ENCODE measurements around the gene ITGA2.

The ITGA2 gene

GRCh38 chr5:53055365-53055764, 66.2 kb downstream of the ITGA2 start:
- DNase-seq (ENCODE audit: low read depth in 2 of 3, low spot score in 1 of 3), result no peak

GRCh38 chr5:53059281-53059680, 70.1 kb downstream of the ITGA2 start:
- DNase-seq (ENCODE audit: low read depth in 2 of 3, low spot score in 1 of 3), result no peak

- DNase-seq (ENCODE audit: low read depth in 2 of 3, low spot score in 1 of 3), result no peak
Observed at GRCh38 chr5:53063176-53063575, 74.0 kb downstream of the ITGA2 start.

- DNase-seq (ENCODE audit: low read depth in 2 of 3, low spot score in 1 of 3), result no peak
Observed at GRCh38 chr5:53063791-53064190, 74.6 kb downstream of the ITGA2 start.

GRCh38 chr5:53066088-53066487, 76.9 kb downstream of the ITGA2 start:
- no peak for DNase-seq (ENCODE audit: low read depth in 2 of 3, low spot score in 1 of 3)

GRCh38 chr5:53067641-53068040, 78.5 kb downstream of the ITGA2 start:
- DNase-seq (ENCODE audit: low read depth in 2 of 3, low spot score in 1 of 3), result no peak

- no peak for DNase-seq (ENCODE audit: low read depth in 2 of 3, low spot score in 1 of 3)
Observed at GRCh38 chr5:53068291-53068836, 79.2 kb downstream of the ITGA2 start.

GRCh38 chr5:53069626-53070025, 80.5 kb downstream of the ITGA2 start:
- DNase-seq (ENCODE audit: low read depth in 2 of 3, low spot score in 1 of 3), result peak; percentile 48 to 73 (median 65)

GRCh38 chr5:53071298-53071697, 82.1 kb downstream of the ITGA2 start:
- no peak for DNase-seq (ENCODE audit: low read depth in 2 of 3, low spot score in 1 of 3)

GRCh38 chr5:53071738-53072137, 82.6 kb downstream of the ITGA2 start:
- DNase-seq (ENCODE audit: low read depth in 2 of 3, low spot score in 1 of 3), result no peak

GRCh38 chr5:53073348-53073747, 84.2 kb downstream of the ITGA2 start:
- no peak for DNase-seq (ENCODE audit: low read depth in 2 of 3, low spot score in 1 of 3)

GRCh38 chr5:53076014-53076583, 86.9 kb downstream of the ITGA2 start:
- DNase-seq (ENCODE audit: low read depth in 2 of 3, low spot score in 1 of 3), result no peak

- DNase-seq (ENCODE audit: low read depth in 2 of 3, low spot score in 1 of 3), result no peak
Observed at GRCh38 chr5:53080271-53080670, 91.1 kb downstream of the ITGA2 start.

- no peak for DNase-seq (ENCODE audit: low read depth in 2 of 3, low spot score in 1 of 3)
Observed at GRCh38 chr5:53083927-53084326, 94.8 kb downstream of the ITGA2 start.

GRCh38 chr5:53084546-53085255, 95.5 kb downstream of the ITGA2 start:
- no peak for DNase-seq (ENCODE audit: low read depth in 2 of 3, low spot score in 1 of 3)

- no peak for DNase-seq (ENCODE audit: low read depth in 2 of 3, low spot score in 1 of 3)
Observed at GRCh38 chr5:53087171-53087570, 98.0 kb downstream of the ITGA2 start.

GRCh38 chr5:53087621-53088121, 98.5 kb downstream of the ITGA2 start:
- no peak for DNase-seq (ENCODE audit: low read depth in 2 of 3, low spot score in 1 of 3)

GRCh38 chr5:53089481-53089991, 100.4 kb downstream of the ITGA2 start:
- DNase-seq (ENCODE audit: low read depth in 2 of 3, low spot score in 1 of 3), result no peak

GRCh38 chr5:53090229-53090628, 101.1 kb downstream of the ITGA2 start:
- DNase-seq (ENCODE audit: low read depth in 2 of 3, low spot score in 1 of 3), result no peak

GRCh38 chr5:53091289-53091688, 102.1 kb downstream of the ITGA2 start:
- DNase-seq (ENCODE audit: low read depth in 2 of 3, low spot score in 1 of 3), result no peak

- DNase-seq (ENCODE audit: low read depth in 2 of 3, low spot score in 1 of 3), result no peak
Observed at GRCh38 chr5:53092242-53092641, 103.1 kb downstream of the ITGA2 start.

- DNase-seq (ENCODE audit: low read depth in 2 of 3, low spot score in 1 of 3), result no peak
Observed at GRCh38 chr5:53095217-53095616, 106.1 kb downstream of the ITGA2 start.
